Prostate gland (tissue), 2 donors: ENCODE results near the gene CACNA1D.
"Not testable (repeated sequence)": the region's sequence is repeated elsewhere in the genome, so short reads cannot be mapped to it uniquely, and the experiment has no call there.

ENCODE experiments used
- POLR2A ChIP-seq: fragments of 450-650 bp; IDR thresholded peaks from one replicate; pipeline ENCODE4 v1.6.1; 2016; ENCODE audit warnings: antibody characterized with exemption, mild to moderate bottlenecking
- POLR2AphosphoS5 ChIP-seq: sonication (generic); formaldehyde crosslinking; IDR thresholded peaks from one replicate; pipeline ENCODE4 v1.6.1; 2017; ENCODE audit warnings: antibody characterized with exemption
- TF ChIP-seq, protein P1 (sequence below), 4 experiments: fragments of 200-600 bp in 2 of 4; fragments of 450-650 bp in 2 of 4; sonication (generic) in 2 of 4; IDR thresholded peaks; 1 replicate in 3 of 4; 2 replicates in 1 of 4; pipeline ENCODE4 v1.5.1; 2016 to 2019; ENCODE audit warnings: antibody characterized with exemption in 4 of 4, mild to moderate bottlenecking in 2 of 4, moderate library complexity in 2 of 4

DNA sequence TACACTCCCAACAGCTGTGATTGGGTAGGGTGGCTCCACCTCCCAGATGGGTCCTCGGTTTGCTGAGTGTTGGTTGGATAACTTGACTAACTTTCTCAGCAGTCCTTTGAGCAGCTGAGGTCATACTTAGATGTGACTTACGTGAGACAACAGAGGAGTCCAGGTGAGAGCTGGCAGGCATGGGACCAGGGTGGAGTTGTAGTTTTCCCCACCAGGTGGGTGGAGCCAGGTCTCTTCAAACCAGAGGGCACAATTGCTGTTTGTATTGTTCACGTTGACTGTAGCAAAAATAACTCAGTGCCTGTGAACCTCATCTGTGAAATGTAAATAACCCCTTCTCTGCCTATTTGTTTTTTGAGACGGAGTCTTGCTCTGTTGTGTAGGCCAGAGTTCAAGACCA lies 144.4 kb downstream of the CACNA1D start:
- TF ChIP-seq, protein P1, sequence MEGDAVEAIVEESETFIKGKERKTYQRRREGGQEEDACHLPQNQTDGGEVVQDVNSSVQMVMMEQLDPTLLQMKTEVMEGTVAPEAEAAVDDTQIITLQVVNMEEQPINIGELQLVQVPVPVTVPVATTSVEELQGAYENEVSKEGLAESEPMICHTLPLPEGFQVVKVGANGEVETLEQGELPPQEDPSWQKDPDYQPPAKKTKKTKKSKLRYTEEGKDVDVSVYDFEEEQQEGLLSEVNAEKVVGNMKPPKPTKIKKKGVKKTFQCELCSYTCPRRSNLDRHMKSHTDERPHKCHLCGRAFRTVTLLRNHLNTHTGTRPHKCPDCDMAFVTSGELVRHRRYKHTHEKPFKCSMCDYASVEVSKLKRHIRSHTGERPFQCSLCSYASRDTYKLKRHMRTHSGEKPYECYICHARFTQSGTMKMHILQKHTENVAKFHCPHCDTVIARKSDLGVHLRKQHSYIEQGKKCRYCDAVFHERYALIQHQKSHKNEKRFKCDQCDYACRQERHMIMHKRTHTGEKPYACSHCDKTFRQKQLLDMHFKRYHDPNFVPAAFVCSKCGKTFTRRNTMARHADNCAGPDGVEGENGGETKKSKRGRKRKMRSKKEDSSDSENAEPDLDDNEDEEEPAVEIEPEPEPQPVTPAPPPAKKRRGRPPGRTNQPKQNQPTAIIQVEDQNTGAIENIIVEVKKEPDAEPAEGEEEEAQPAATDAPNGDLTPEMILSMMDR (IDR thresholded peaks at IDR 0.05): not testable (repeated sequence)
- not testable (repeated sequence) for TF ChIP-seq POLR2A, POLR2AphosphoS5
